Right lobe of liver (tissue), 4 donors: Measurements from ENCODE around the gene PSMA7.

Source experiments
- CTCF ChIP-seq, 4 donors: fragments of 200-600 bp in 3 of 4; fragments of 450-650 bp in 1 of 4; IDR thresholded peaks; one replicate each; pipeline versions ENCODE4 v1.5.1 to v1.8.0; 2016 to 2022; ENCODE audit warnings: antibody characterized with exemption in 4 of 4, mild to moderate bottlenecking in 2 of 4
- POLR2A ChIP-seq: fragments of 450-650 bp; IDR thresholded peaks from one replicate; pipeline ENCODE4 v1.6.1; 2017; ENCODE audit warnings: antibody characterized with exemption, mild to moderate bottlenecking
- donor health status: DM: no; HTN: no; CAD: no.
- donor health status: DM: no; HTN: no; CAD: no.
- donor health status: DM: no; HTN: yes; CAD: no.

- no peak for TF ChIP-seq POLR2A
- TF ChIP-seq CTCF (IDR thresholded peaks at IDR 0.05): no peak
Observed at GRCh38 chr20:62143957-62144825, 997 bp upstream of the PSMA7 start.
